Lung (tissue), 12 donors: ENCODE measurements around the gene WDPCP. TPM values are rescaled to one million over a fixed set of nuclear protein-coding genes. Genes with fewer than 3 reads are reported as not detected.

Source experiments
- ATAC-seq: fragments of 200-7000 bp; cut with Tn5 transposase; one replicate; pipeline ENCODE4 v1.9.1; 2020; ENCODE audit warnings: moderate number of reproducible peaks; ENCODE audit not compliant: insufficient read depth, low FRiP score
- DNase-seq, 3 donors: peaks; one replicate each; pipeline ENCODE4 v3.0.0-alpha.2; 2013 to 2017
- H3K27ac ChIP-seq, 2 donors: one replicate each; pipeline ENCODE4 v1.5.1; 2013; ENCODE audit warnings: mild to moderate bottlenecking in 2 of 2, moderate library complexity in 2 of 2, control low read depth in 1 of 2, inconsistent platforms in 1 of 2, low read depth in 1 of 2, low read length in 1 of 2
- H3K27me3 ChIP-seq, 3 donors: one replicate each; pipeline ENCODE4 v1.5.1; 2013; ENCODE audit warnings: low read length in 2 of 3; ENCODE audit not compliant: control insufficient read depth in 3 of 3, insufficient read depth in 3 of 3
- H3K36me3 ChIP-seq, 4 donors: one replicate each; pipeline ENCODE4 v1.5.1; 2013; ENCODE audit warnings: low read length in 4 of 4, mild to moderate bottlenecking in 1 of 4, moderate library complexity in 1 of 4; ENCODE audit not compliant: control insufficient read depth in 4 of 4, insufficient read depth in 4 of 4
- H3K4me1 ChIP-seq, 5 donors: one replicate each; pipeline ENCODE4 v1.5.1; 2013; ENCODE audit warnings: low read length in 5 of 5, mild to moderate bottlenecking in 2 of 5, moderate library complexity in 1 of 5; ENCODE audit not compliant: control insufficient read depth in 5 of 5, insufficient read depth in 5 of 5
- H3K4me3 ChIP-seq: one replicate; pipeline ENCODE4 v1.5.1; 2013; ENCODE audit warnings: mild to moderate bottlenecking, control low read depth, moderate library complexity
- H3K9ac ChIP-seq, 2 donors: one replicate each; pipeline ENCODE4 v1.5.1; 2013; ENCODE audit warnings: low read length in 2 of 2, control low read depth in 1 of 2; ENCODE audit not compliant: insufficient read depth in 1 of 2
- H3K9me3 ChIP-seq, 4 donors: one replicate each; pipeline ENCODE4 v1.5.1; 2013; ENCODE audit warnings: low read length in 3 of 4, mild to moderate bottlenecking in 1 of 4, moderate library complexity in 1 of 4; ENCODE audit not compliant: control insufficient read depth in 4 of 4, insufficient read depth in 3 of 4
- WGBS, 2 donors: extraction: QIAGEN DNeasy Blood & Tissue Kit; methylation state at CpG; one replicate each; pipeline ENCODE4 v1.1.7; 2013; 5-methylcytosine and 5-hydroxymethylcytosine counted together
- polyA plus RNA-seq, 2 donors: library from polyadenylated mRNA; stranded (reverse); fragments of 200-250 nt; gene quantifications; one replicate each; pipeline ENCODE4 v1.2.1, GENCODE V29; 2013
- total RNA-seq, 2 donors: library from RNA; depleted of rRNA in 1 of 2; stranded (reverse); fragments of >200 nt in 1 of 2; gene quantifications; one replicate each; pipeline ENCODE4 v1.2.1, GENCODE V29; 2014 to 2021
- TF ChIP-seq, protein P1 (sequence below): IDR thresholded peaks from 2 replicates; pipeline ENCODE4 v1.5.1; 2012; ENCODE audit warnings: mild to moderate bottlenecking; ENCODE audit errors: control extremely low read depth, extremely low read depth
- donor health status: control.
- donor health status: control.
- donor health status: Bipolar disorder and iron deficiency.
- donor health status: healthy.
- donor health status: DM: yes; HTN: yes; CAD: no.

Gene WDPCP
- total and polyA plus RNA-seq, 4 donors: 2.3 to 40.7 (median 8.6) TPM

DNA sequence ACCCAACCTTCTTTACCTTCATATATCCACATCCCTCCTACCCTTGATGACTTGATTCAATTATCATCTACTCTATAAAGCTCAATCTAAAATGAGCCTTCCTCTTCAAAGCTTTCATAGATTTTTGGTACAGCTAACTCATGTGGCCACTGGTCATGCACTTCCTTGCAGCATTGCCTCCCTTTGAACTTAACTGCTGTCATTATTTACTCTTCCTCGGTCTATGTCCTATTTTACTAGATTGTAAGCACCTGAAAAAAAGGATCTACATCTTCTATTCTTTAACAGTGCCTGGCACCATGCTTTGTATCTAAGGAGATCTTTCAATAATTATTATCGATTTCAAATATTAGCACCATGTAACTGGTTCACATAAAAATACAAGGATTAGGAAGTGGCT is 31.1 kb upstream of the WDPCP start:
- no peaks in the 10 kb centered on the region for H3K27me3 ChIP-seq
- H3K9ac ChIP-seq: no peak overlapping the region
- H3K27ac ChIP-seq: no peak overlapping the region
- WGBS, 2 donors: 93 to 96% methylated on average over 2 of the region's 2 CpGs
- no peak for DNase-seq
- TF ChIP-seq, protein P1, sequence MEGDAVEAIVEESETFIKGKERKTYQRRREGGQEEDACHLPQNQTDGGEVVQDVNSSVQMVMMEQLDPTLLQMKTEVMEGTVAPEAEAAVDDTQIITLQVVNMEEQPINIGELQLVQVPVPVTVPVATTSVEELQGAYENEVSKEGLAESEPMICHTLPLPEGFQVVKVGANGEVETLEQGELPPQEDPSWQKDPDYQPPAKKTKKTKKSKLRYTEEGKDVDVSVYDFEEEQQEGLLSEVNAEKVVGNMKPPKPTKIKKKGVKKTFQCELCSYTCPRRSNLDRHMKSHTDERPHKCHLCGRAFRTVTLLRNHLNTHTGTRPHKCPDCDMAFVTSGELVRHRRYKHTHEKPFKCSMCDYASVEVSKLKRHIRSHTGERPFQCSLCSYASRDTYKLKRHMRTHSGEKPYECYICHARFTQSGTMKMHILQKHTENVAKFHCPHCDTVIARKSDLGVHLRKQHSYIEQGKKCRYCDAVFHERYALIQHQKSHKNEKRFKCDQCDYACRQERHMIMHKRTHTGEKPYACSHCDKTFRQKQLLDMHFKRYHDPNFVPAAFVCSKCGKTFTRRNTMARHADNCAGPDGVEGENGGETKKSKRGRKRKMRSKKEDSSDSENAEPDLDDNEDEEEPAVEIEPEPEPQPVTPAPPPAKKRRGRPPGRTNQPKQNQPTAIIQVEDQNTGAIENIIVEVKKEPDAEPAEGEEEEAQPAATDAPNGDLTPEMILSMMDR: no peak
- H3K4me3 ChIP-seq: no peak overlapping the region
- no peaks in the 10 kb centered on the region for H3K4me1 ChIP-seq
- H3K36me3 ChIP-seq: no peaks in the 10 kb centered on the region
- no peak for ATAC-seq
- no peaks in the 10 kb centered on the region for H3K9me3 ChIP-seq

DNA sequence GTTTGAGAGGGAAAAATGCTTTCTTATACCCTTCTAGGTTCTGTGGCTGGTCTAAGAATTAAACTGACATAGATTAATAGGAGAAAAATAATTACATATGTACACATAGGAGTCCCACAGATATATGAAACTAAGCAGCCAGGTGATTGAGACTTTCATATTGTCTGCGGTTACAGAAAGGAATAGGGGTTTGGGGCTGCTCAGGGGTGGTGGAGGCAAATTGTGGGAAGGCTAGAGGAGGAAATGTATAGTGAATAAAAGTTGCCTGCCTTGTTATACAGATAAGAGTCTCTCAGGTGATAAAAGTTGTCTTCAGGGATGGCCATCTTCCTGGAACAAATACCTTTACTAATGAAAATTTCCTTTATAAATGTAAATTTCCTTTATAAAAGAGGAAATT is 29.1 kb upstream of the WDPCP start:
- TF ChIP-seq, protein P1: no peak
- H3K9me3 ChIP-seq: no peaks in the 10 kb centered on the region
- DNase-seq: no peak
- no peak overlapping the region for H3K27ac ChIP-seq
- no peaks in the 10 kb centered on the region for H3K27me3 ChIP-seq
- no peaks in the 10 kb centered on the region for H3K36me3 ChIP-seq
- H3K4me3 ChIP-seq: no peak overlapping the region
- no peaks in the 10 kb centered on the region for H3K4me1 ChIP-seq
- no peak overlapping the region for H3K9ac ChIP-seq
- no peak for ATAC-seq
- WGBS, 2 donors: 70 to 76% methylated on average over 1 of the region's 1 CpG

DNA sequence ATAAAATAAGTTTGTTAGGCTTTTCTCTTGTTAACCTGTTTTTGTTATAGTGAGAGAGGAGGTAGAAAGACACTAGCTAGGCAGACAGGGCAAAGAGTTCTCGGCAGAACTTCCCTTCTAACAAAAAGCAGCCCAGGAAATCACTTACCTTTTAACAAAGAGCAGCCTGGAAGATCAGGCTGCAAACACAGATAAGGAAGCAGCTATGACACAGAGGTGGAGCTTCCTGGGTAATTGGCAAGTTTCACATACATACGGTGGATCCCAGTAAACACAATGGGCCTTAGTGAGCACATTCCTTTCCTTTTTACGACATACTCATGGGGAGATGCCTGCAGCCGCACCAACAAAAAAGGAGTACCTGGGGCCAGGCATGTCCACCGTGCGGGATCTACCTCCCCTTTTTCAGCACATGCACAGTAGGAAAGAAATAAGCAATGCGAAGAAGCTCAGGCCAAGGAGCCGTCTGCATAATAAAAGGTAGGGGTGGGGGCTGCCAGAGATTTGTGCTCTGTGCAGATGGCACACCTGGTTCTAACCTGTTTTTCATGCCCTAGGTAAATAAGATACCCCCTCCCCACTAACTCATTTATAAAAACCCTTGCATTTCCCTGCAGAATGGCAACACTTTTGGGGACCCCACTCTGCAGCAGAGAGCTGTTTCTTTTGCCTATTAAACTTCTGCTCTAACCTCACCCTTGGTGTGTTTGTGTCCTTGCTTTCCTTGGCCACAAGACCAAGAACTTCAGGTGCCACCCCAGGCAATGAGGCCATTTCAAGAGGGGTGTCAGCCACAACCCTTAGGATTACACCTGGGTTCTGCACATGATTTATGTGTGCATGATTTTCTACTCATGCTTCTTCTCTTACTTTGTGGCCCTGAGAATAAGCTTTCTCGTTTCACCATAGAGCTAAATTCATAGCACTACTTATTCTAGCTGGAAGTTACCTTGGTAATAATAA is 27.0 kb upstream of the WDPCP start:
- Histone ChIP-seq H3K27ac (no peak overlapping the region), H3K36me3 (no peaks in the 10 kb centered on the region), H3K9ac (no peak overlapping the region), H3K4me3 (no peak overlapping the region), H3K9me3 (no peaks in the 10 kb centered on the region), H3K4me1 (no peaks in the 10 kb centered on the region), H3K27me3 (no peaks in the 10 kb centered on the region)
- DNase-seq (peak in 1 of 3 donors; percentile 2), ATAC-seq (no peak)
- TF ChIP-seq, protein P1: no peak
- 64 to 81% methylated on average over 9 of the region's 9 CpGs for WGBS, 2 donors
